Activated CD8-positive, alpha-beta memory T cell treated with anti-CD3 and anti-CD28 coated beads, Interleukin-2, amount 10 ng/mL, durations not matched to agents 7 days and 5 days (primary cell): ENCODE data around the gene RRP7A. TPM values are rescaled to one million over a fixed set of nuclear protein-coding genes. Genes with fewer than 3 reads are reported as not detected.

Experiments used
- ATAC-seq: fragments of 150-1000 bp; cut with Tn5 transposase; one replicate; pipeline ENCODE4 v1.10.0; 2021; ENCODE audit warnings: moderate library complexity
- CTCF ChIA-PET: fragments of 350-600 bp; sonication (Branson Sonifier 250); formaldehyde crosslinking; loops from one replicate; lab custom pipeline; 2021; ENCODE audit warnings: antibody characterized with exemption; lab: Charles Lee
- DNase-seq: peaks from one replicate; pipeline ENCODE4 v3.0.0-alpha.2; 2020
- H3K27ac Mint-ChIP-seq: one replicate; pipeline ENCODE4 v1.8.0; 2021; ENCODE audit warnings: mild to moderate bottlenecking, mixed read lengths
- H3K27me3 Mint-ChIP-seq: one replicate; pipeline ENCODE4 v1.8.0; 2021; ENCODE audit warnings: mixed read lengths
- H3K36me3 Mint-ChIP-seq: one replicate; pipeline ENCODE4 v1.8.0; 2021; ENCODE audit warnings: mild to moderate bottlenecking, mixed read lengths
- H3K4me1 Mint-ChIP-seq: one replicate; pipeline ENCODE4 v1.8.0; 2021; ENCODE audit warnings: mixed read lengths
- H3K4me3 Mint-ChIP-seq: one replicate; pipeline ENCODE4 v1.8.0; 2021; ENCODE audit warnings: mild to moderate bottlenecking, moderate library complexity, mixed read lengths
- H3K9me3 Mint-ChIP-seq: one replicate; pipeline ENCODE4 v1.8.0; 2022; ENCODE audit warnings: low read depth, mixed read lengths
- total RNA-seq, 2 experiments: library from RNA; stranded (reverse); gene quantifications; one replicate each; pipeline ENCODE4 v1.2.3, GENCODE V29; 2021

RRP7A gene
- total RNA-seq, 2 experiments from 2014 or later = 88.2 to 102 TPM

DNA sequence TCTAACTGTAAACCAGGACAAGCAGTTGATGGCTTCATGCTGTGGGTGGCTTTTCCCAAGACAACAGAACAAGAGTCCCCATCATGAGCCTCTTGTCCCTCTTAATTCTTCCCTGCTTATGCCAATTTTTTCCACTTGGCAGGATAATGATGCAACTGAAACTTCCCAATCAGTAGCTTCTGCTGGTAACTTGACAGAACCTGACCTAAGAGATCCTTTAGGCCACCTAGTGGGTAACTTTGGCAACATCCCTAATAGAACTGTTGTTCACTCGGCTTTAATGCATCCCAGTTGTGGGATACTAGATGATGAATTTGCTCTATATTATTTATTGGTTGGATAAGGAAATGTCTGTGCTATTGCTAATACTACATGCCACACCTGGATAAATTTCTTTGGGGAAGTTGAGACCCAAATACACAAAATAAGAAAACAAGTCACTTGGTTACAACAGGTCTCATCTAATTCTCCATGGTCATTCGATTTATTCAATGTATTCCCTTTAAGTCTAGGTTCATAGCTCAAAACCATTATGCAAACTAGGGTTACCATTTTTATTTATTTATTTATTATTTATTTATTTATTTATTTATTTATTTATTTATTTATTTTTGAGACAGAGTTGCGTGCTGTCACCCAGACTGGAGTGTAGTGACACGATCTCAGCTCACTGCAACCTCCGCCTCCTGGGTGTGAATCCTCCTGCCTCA lies 46.0 kb downstream of the RRP7A start:
- ATAC-seq = peak; percentile 55
- Mint-ChIP-seq H3K27ac (no peak overlapping the region), H3K4me1 (peaks cover 5% of the 10 kb centered on the region), H3K9me3 (no peaks in the 10 kb centered on the region), H3K4me3 (no peak overlapping the region), H3K36me3 (no peaks in the 10 kb centered on the region), H3K27me3 (peaks cover 41% of the 10 kb centered on the region)
- DNase-seq = no peak
- CTCF ChIA-PET = interaction anchor here (0.7 to 2.2 kb wide), 12 partner anchors 9 to 508 kb away, joined by 3 to 12 read pairs (median 4); no protein-coding TSS in a partner anchor

DNA sequence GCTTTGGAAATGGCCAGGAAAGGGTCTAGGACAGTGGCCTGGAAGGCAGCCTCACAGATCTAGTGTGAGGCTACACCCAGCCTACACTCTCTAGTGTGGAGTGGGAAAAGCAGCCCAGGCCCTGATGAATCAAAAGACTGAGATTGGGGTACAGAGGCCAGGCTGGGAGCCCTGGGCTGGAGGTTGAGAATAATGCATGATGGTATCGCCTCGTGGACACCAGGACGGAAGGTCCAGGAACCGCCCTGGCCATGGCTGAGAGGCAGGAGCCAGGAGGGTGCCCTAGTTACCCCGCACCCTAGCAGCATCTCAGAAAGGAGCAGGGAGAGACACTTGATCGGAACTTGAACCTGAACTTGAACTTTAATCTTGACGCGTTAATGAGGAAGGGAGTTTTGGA lies 46.9 kb downstream of the RRP7A start:
- H3K9me3 Mint-ChIP-seq = no peaks in the 10 kb centered on the region
- DNase-seq (no peak), ATAC-seq (no peak)
- peaks cover 50% of the 10 kb centered on the region for H3K27me3 Mint-ChIP-seq
- no peak overlapping the region for H3K4me3 Mint-ChIP-seq
- CTCF ChIA-PET = interaction anchor here (1.5 to 1.9 kb wide), 4 partner anchors 10 to 507 kb away, joined by 4 to 12 read pairs (median 5); no protein-coding TSS in a partner anchor
- H3K4me1 Mint-ChIP-seq = no peaks in the 10 kb centered on the region
- no peaks in the 10 kb centered on the region for H3K36me3 Mint-ChIP-seq
- H3K27ac Mint-ChIP-seq = no peak overlapping the region

DNA sequence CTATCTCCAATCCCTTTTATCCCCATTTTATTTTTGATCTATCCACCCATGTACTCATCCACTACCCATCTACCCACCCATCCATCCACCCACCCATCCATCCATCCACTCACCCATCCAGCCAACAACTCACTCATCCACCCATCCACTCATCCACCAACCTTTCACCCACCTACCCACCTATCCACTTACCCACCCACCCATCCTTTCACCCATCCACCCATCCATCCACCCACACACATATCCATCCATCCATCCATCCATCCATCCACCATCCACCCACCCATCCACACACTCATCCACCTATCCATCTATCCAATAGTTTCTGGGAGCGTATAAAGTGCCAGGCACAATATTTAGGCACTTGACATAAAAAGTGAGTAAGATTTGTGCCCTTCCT lies 48.2 kb downstream of the RRP7A start:
- Mint-ChIP-seq H3K27me3 (peaks cover 51% of the 10 kb centered on the region), H3K4me1 (no peaks in the 10 kb centered on the region), H3K36me3 (no peaks in the 10 kb centered on the region), H3K27ac (no peak overlapping the region), H3K4me3 (no peak overlapping the region), H3K9me3 (no peaks in the 10 kb centered on the region)
- ATAC-seq (no peak), DNase-seq (no peak)
- CTCF ChIA-PET = no interaction called here

- Mint-ChIP-seq H3K27me3 (peaks cover 51% of the 10 kb centered on the region), H3K9me3 (no peaks in the 10 kb centered on the region), H3K4me3 (no peak overlapping the region), H3K4me1 (no peaks in the 10 kb centered on the region), H3K36me3 (no peaks in the 10 kb centered on the region), H3K27ac (no peak overlapping the region)
- DNase-seq (no peak), ATAC-seq (no peak)
- CTCF ChIA-PET = interaction anchor here (0.7 kb wide), 1 partner anchor 125 kb away, joined by 3 read pairs; no protein-coding TSS in a partner anchor
These were observed 49.1 kb downstream of the RRP7A start for GRCh38 chr22:42470366-42471082.

- ATAC-seq (no peak), DNase-seq (no peak)
- no peak overlapping the region for H3K4me3 Mint-ChIP-seq
- H3K4me1 Mint-ChIP-seq = no peaks in the 10 kb centered on the region
- H3K27me3 Mint-ChIP-seq = peaks cover 47% of the 10 kb centered on the region
- no peak overlapping the region for H3K27ac Mint-ChIP-seq
- CTCF ChIA-PET = no interaction called here
- no peaks in the 10 kb centered on the region for H3K36me3 Mint-ChIP-seq
- no peaks in the 10 kb centered on the region for H3K9me3 Mint-ChIP-seq
These were observed 50.8 kb downstream of the RRP7A start for GRCh38 chr22:42468841-42469240.

DNA sequence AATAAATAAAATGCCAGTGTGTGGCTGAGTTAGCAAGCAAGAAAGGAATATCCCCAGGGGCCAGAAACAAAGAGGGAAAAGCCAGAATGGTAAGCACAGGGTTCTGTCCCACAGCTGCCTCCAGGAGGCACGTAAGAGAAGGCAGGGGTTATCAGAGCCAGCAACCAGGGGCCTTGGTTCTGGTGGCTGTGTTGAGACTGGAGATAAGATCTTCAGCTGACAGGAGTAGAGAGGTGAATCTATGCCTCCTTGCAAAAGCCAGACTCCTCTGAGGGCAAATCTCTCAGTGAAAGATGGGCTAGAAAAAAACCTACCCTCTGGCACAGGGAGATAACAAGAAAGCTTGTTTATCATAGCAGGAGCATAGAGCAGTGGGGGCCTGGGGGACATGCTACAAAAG lies 57.6 kb downstream of the RRP7A start:
- H3K27ac Mint-ChIP-seq = no peak overlapping the region
- no peak overlapping the region for H3K4me3 Mint-ChIP-seq
- CTCF ChIA-PET = no interaction called here
- H3K36me3 Mint-ChIP-seq = no peaks in the 10 kb centered on the region
- no peaks in the 10 kb centered on the region for H3K4me1 Mint-ChIP-seq
- ATAC-seq (no peak), DNase-seq (no peak)
- H3K27me3 Mint-ChIP-seq = peaks cover 49% of the 10 kb centered on the region
- H3K9me3 Mint-ChIP-seq = no peaks in the 10 kb centered on the region

DNA sequence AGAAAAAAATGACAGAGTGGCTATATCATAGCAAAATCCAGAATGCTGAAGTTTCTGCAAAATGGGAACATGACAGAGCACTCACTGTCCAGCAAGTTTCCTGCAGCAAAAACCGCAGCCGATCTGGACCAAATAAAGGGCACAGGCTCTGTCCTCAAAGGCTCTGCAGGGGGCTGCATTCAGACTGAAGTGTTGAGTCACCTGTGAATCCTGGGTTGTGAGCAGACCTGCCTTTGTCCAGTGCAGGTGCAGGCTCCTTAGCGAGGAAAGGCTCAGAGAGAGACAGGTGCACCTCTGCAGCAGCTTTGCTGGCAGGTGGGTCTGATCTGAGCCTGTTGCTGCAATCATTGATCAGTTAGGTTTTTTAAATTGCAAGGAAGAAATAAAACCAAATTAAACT lies 58.1 kb downstream of the RRP7A start:
- Mint-ChIP-seq H3K27ac (no peak overlapping the region), H3K27me3 (peaks cover 51% of the 10 kb centered on the region), H3K4me3 (no peak overlapping the region), H3K4me1 (no peaks in the 10 kb centered on the region), H3K9me3 (no peaks in the 10 kb centered on the region), H3K36me3 (no peaks in the 10 kb centered on the region)
- ATAC-seq (no peak), DNase-seq (no peak)
- CTCF ChIA-PET = no interaction called here

Other genes with a start within 250 kb of the RRP7A start
- 10 to 100 TPM; 73.1 to 82.5 TPM for gene TCF20, start 249.1 kb downstream of the RRP7A start, total RNA-seq
- under 1 TPM in 1 of 2 experiments, not detected in 1; 0.07 TPM for gene NFAM1, start 87.4 kb downstream of the RRP7A start, total RNA-seq
- gene SERHL2, start 34.2 kb upstream of the RRP7A start, total RNA-seq = 1 to 10 TPM; 1.4 to 3.5 TPM
- gene POLDIP3, start 95.1 kb upstream of the RRP7A start, total RNA-seq = 10 to 100 TPM; 81.8 to 82.7 TPM
- gene ATP5MGL, start 120.8 kb upstream of the RRP7A start, total RNA-seq = 1 to 10 TPM in 1 of 2 experiments, under 1 TPM in 1; 0.68 to 1.0 TPM
- gene CYB5R3, start 129.6 kb upstream of the RRP7A start, total RNA-seq = 10 to 100 TPM; 66.2 to 66.8 TPM
- gene A4GALT, start 201.1 kb upstream of the RRP7A start, total RNA-seq = under 1 TPM; 0.52 to 0.61 TPM